RCC 7860 (cell line): ENCODE measurements around the gene LRRC23.
"Not testable (repeated sequence)": the region's sequence is repeated elsewhere in the genome, so short reads cannot be mapped to it uniquely, and the experiment has no call there.

Experiments used
- DNase-seq: peaks from one replicate; pipeline ENCODE4 v3.0.0-alpha.2; 2015; ENCODE audit warnings: low spot score
- FAIRE-seq: peaks from 2 replicates; lab custom pipeline; 2012; peaks lifted over from hg19 to GRCh38; lab: Jason Lieb, UNC

The LRRC23 gene

GRCh38 chr12:6904280-6905276, at the start of gene LRRC23:
LRRC23 (plus strand) TSS chr12:6904822; CDS start chr12:6905634, 812 bp downstream.
- peak; percentile 84 for FAIRE-seq

GRCh38 chr12:6855322-6855721, 49.3 kb upstream of the LRRC23 start:
- FAIRE-seq = no peak
- DNase-seq = no peak

More at GRCh38 chr12:6904280-6905276, at the start of gene LRRC23:
- peak; percentile 79 for DNase-seq

GRCh38 chr12:6858799-6859198, 45.8 kb upstream of the LRRC23 start:
- FAIRE-seq = no peak
- no peak for DNase-seq

- FAIRE-seq (no peak), DNase-seq (no peak)
These were observed 44.5 kb upstream of the LRRC23 start for GRCh38 chr12:6860116-6860515.

- FAIRE-seq = no peak
- DNase-seq = no peak
These were observed 43.7 kb upstream of the LRRC23 start for GRCh38 chr12:6860942-6861341.

- DNase-seq (no peak), FAIRE-seq (no peak)
These were observed 43.2 kb upstream of the LRRC23 start for GRCh38 chr12:6861391-6861790.

- DNase-seq = no peak
- FAIRE-seq = no peak
These were observed 41.6 kb upstream of the LRRC23 start for GRCh38 chr12:6863033-6863432.

GRCh38 chr12:6863586-6864321, 40.9 kb upstream of the LRRC23 start:
- DNase-seq = no peak
- no peak for FAIRE-seq

- not testable (repeated sequence) for FAIRE-seq
These were observed 39.3 kb upstream of the LRRC23 start for GRCh38 chr12:6865307-6865706.

GRCh38 chr12:6866163-6866919, 38.3 kb upstream of the LRRC23 start:
- DNase-seq (no peak), FAIRE-seq (no peak)

More at GRCh38 chr12:6865307-6865706, 39.3 kb upstream of the LRRC23 start:
- DNase-seq = not testable (repeated sequence)

GRCh38 chr12:6866920-6867412, 37.7 kb upstream of the LRRC23 start:
- DNase-seq (no peak), FAIRE-seq (no peak)

GRCh38 chr12:6867413-6868210, 37.0 kb upstream of the LRRC23 start, which contains the start of gene TPI1:
TPI1 (plus strand) TSS chr12:6867531; CDS start chr12:6867567, 36 bp downstream.
- FAIRE-seq = no peak

GRCh38 chr12:6868211-6869048, 36.2 kb upstream of the LRRC23 start:
- DNase-seq (no peak), FAIRE-seq (no peak)

More at GRCh38 chr12:6867413-6868210, 37.0 kb upstream of the LRRC23 start, which contains the start of gene TPI1:
- DNase-seq = peak; percentile 73

- FAIRE-seq (no peak), DNase-seq (peak; percentile 67)
These were observed 35.3 kb upstream of the LRRC23 start for GRCh38 chr12:6869049-6870021.

- not testable (repeated sequence) for DNase-seq, FAIRE-seq
These were observed 34.3 kb upstream of the LRRC23 start for GRCh38 chr12:6870304-6870703.

- no peak for FAIRE-seq
- DNase-seq = peak; percentile 55
These were observed 33.3 kb upstream of the LRRC23 start for GRCh38 chr12:6871052-6871957.
